Skeletal muscle satellite cell (primary cell): ENCODE measurements around the gene FYCO1.

ENCODE experiments used
- H3K27me3 ChIP-seq: 2 replicates; pipeline ENCODE4 v1.7.0; 2013; ENCODE audit warnings: low read length; ENCODE audit not compliant: control insufficient read depth, insufficient read depth
- H3K36me3 ChIP-seq: 2 replicates; pipeline ENCODE4 v1.7.0; 2013; ENCODE audit warnings: mild to moderate bottlenecking, control low read depth, low read length; ENCODE audit not compliant: insufficient read depth
- H3K4me1 ChIP-seq: 2 replicates; pipeline ENCODE4 v1.7.0; 2013; ENCODE audit warnings: low read length; ENCODE audit not compliant: control insufficient read depth, insufficient read depth
- H3K4me2 ChIP-seq: 2 replicates; pipeline ENCODE4 v1.7.0; 2013; ENCODE audit warnings: mild to moderate bottlenecking, low read length
- H3K4me3 ChIP-seq: 2 replicates; pipeline ENCODE4 v1.7.0; 2013; ENCODE audit warnings: low read length
- H3K9ac ChIP-seq: 2 replicates; pipeline ENCODE4 v1.7.0; 2013; ENCODE audit warnings: mild to moderate bottlenecking, low read depth, low read length, moderate library complexity
- H3K9me3 ChIP-seq: replicated peaks from 2 replicates; pipeline ENCODE4 v1.7.0; 2013; ENCODE audit warnings: mild to moderate bottlenecking, control low read depth, low read length

FYCO1 gene

GRCh38 chr3:45954306-45954705, 41.3 kb downstream of the FYCO1 start:
- no peak overlapping the region for H3K9ac ChIP-seq
- no peak overlapping the region for H3K4me2 ChIP-seq
- H3K36me3 ChIP-seq: peaks cover 51% of the 10 kb centered on the region
- H3K4me3 ChIP-seq: no peak overlapping the region
- no peaks in the 10 kb centered on the region for H3K27me3 ChIP-seq
- peaks cover under 1% of the 10 kb centered on the region for H3K4me1 ChIP-seq
- H3K9me3 ChIP-seq: no peaks in the 10 kb centered on the region

- Histone ChIP-seq H3K4me1 (peaks cover 8% of the 10 kb centered on the region), H3K4me3 (no peak overlapping the region), H3K9ac (no peak overlapping the region), H3K4me2 (no peak overlapping the region), H3K9me3 (no peaks in the 10 kb centered on the region), H3K27me3 (no peaks in the 10 kb centered on the region), H3K36me3 (peaks cover 50% of the 10 kb centered on the region)
Measured at GRCh38 chr3:45953536-45953935, 42.1 kb downstream of the FYCO1 start.

- Histone ChIP-seq H3K27me3 (no peaks in the 10 kb centered on the region), H3K4me1 (peaks cover 16% of the 10 kb centered on the region), H3K9me3 (no peaks in the 10 kb centered on the region)
Measured at GRCh38 chr3:45952456-45952855, 43.2 kb downstream of the FYCO1 start.

GRCh38 chr3:45951946-45952345, 43.7 kb downstream of the FYCO1 start:
- Histone ChIP-seq H3K4me2 (no peak overlapping the region), H3K36me3 (peaks cover 43% of the 10 kb centered on the region), H3K27me3 (no peaks in the 10 kb centered on the region), H3K9ac (no peak overlapping the region), H3K4me1 (peaks cover 16% of the 10 kb centered on the region), H3K9me3 (no peaks in the 10 kb centered on the region), H3K4me3 (no peak overlapping the region)

More at GRCh38 chr3:45952456-45952855, 43.2 kb downstream of the FYCO1 start:
- Histone ChIP-seq H3K36me3 (peaks cover 43% of the 10 kb centered on the region), H3K4me3 (no peak overlapping the region), H3K4me2 (no peak overlapping the region), H3K9ac (no peak overlapping the region)

- no peaks in the 10 kb centered on the region for H3K27me3 ChIP-seq
- peaks cover 49% of the 10 kb centered on the region for H3K36me3 ChIP-seq
- H3K9ac ChIP-seq: no peak overlapping the region
- H3K4me1 ChIP-seq: peaks cover 16% of the 10 kb centered on the region
- no peak overlapping the region for H3K4me3 ChIP-seq
- H3K9me3 ChIP-seq: no peaks in the 10 kb centered on the region
- no peak overlapping the region for H3K4me2 ChIP-seq
Measured at GRCh38 chr3:45950686-45951600, 44.7 kb downstream of the FYCO1 start.

- H3K4me3 ChIP-seq: no peak overlapping the region
- H3K36me3 ChIP-seq: peaks cover 47% of the 10 kb centered on the region
- H3K4me1 ChIP-seq: peaks cover 16% of the 10 kb centered on the region
Measured at GRCh38 chr3:45950131-45950530, 45.5 kb downstream of the FYCO1 start.

GRCh38 chr3:45949432-45949831, 46.2 kb downstream of the FYCO1 start:
- Histone ChIP-seq H3K27me3 (no peaks in the 10 kb centered on the region), H3K9me3 (no peaks in the 10 kb centered on the region), H3K4me1 (peaks cover 16% of the 10 kb centered on the region), H3K36me3 (peaks cover 40% of the 10 kb centered on the region), H3K4me2 (no peak overlapping the region), H3K9ac (no peak overlapping the region), H3K4me3 (no peak overlapping the region)

More at GRCh38 chr3:45950131-45950530, 45.5 kb downstream of the FYCO1 start:
- Histone ChIP-seq H3K4me2 (no peak overlapping the region), H3K9me3 (no peaks in the 10 kb centered on the region), H3K9ac (no peak overlapping the region), H3K27me3 (no peaks in the 10 kb centered on the region)

GRCh38 chr3:45948881-45949280, 46.7 kb downstream of the FYCO1 start:
- no peak overlapping the region for H3K4me3 ChIP-seq
- peaks cover 16% of the 10 kb centered on the region for H3K4me1 ChIP-seq
- H3K9ac ChIP-seq: no peak overlapping the region
- H3K36me3 ChIP-seq: peaks cover 35% of the 10 kb centered on the region
- H3K9me3 ChIP-seq: no peaks in the 10 kb centered on the region
- H3K27me3 ChIP-seq: no peaks in the 10 kb centered on the region
- no peak overlapping the region for H3K4me2 ChIP-seq

GRCh38 chr3:45948311-45948781, 47.3 kb downstream of the FYCO1 start:
- peaks cover 30% of the 10 kb centered on the region for H3K36me3 ChIP-seq
- H3K9ac ChIP-seq: no peak overlapping the region
- H3K4me3 ChIP-seq: no peak overlapping the region
- no peak overlapping the region for H3K4me2 ChIP-seq
- H3K4me1 ChIP-seq: peaks cover 16% of the 10 kb centered on the region
- no peaks in the 10 kb centered on the region for H3K9me3 ChIP-seq
- H3K27me3 ChIP-seq: no peaks in the 10 kb centered on the region

GRCh38 chr3:45947361-45947760, 48.3 kb downstream of the FYCO1 start:
- Histone ChIP-seq H3K4me1 (peaks cover 16% of the 10 kb centered on the region), H3K9me3 (no peaks in the 10 kb centered on the region), H3K27me3 (peaks cover 3% of the 10 kb centered on the region), H3K4me2 (no peak overlapping the region), H3K4me3 (no peak overlapping the region), H3K36me3 (peaks cover 23% of the 10 kb centered on the region), H3K9ac (no peak overlapping the region)

- H3K4me3 ChIP-seq: no peak overlapping the region
- H3K9me3 ChIP-seq: no peaks in the 10 kb centered on the region
- H3K4me1 ChIP-seq: peaks cover 16% of the 10 kb centered on the region
- H3K9ac ChIP-seq: no peak overlapping the region
- peaks cover 18% of the 10 kb centered on the region for H3K36me3 ChIP-seq
- H3K27me3 ChIP-seq: peaks cover 4% of the 10 kb centered on the region
- H3K4me2 ChIP-seq: no peak overlapping the region
Measured at GRCh38 chr3:45946875-45947274, 48.7 kb downstream of the FYCO1 start.

GRCh38 chr3:45946307-45946706, 49.3 kb downstream of the FYCO1 start:
- Histone ChIP-seq H3K4me3 (no peak overlapping the region), H3K27me3 (peaks cover 4% of the 10 kb centered on the region), H3K9me3 (no peaks in the 10 kb centered on the region), H3K36me3 (peaks cover 14% of the 10 kb centered on the region), H3K4me1 (peaks cover 16% of the 10 kb centered on the region), H3K9ac (no peak overlapping the region), H3K4me2 (no peak overlapping the region)
